GM12891 (cell line): ENCODE measurements around the gene RGS7.

Experiments used
- POLR2A ChIP-seq: IDR thresholded peaks from 2 replicates; pipeline ENCODE4 v1.6.1; 2011; ENCODE audit warnings: low read depth, low read length, control low read depth
- POLR2AphosphoS5 ChIP-seq: IDR thresholded peaks from 2 replicates; pipeline ENCODE4 v1.6.1; 2011; ENCODE audit warnings: low read depth, low read length, control low read depth
- POU2F2 ChIP-seq: IDR thresholded peaks from 2 replicates; pipeline ENCODE4 v1.6.1; 2011; ENCODE audit warnings: low read depth, mild to moderate bottlenecking, control low read depth, low read length, moderate library complexity
- SPI1 ChIP-seq: IDR thresholded peaks from 2 replicates; pipeline ENCODE4 v1.6.1; 2011; ENCODE audit warnings: low read depth, low read length, control low read depth
- TAF1 ChIP-seq: IDR thresholded peaks from 2 replicates; pipeline ENCODE4 v1.6.1; 2011; ENCODE audit warnings: low read depth, low read length, control low read depth

GRCh38 chr1:241212628-241213027 is 144.4 kb downstream of the RGS7 start:
- TF ChIP-seq POLR2A = no peak
- TF ChIP-seq POLR2AphosphoS5 = no peak
- TF ChIP-seq TAF1 = no peak
- no peak for TF ChIP-seq SPI1
- no peak for TF ChIP-seq POU2F2
